Breast epithelium (tissue), 3 donors: ENCODE data around the gene SPRY1.

Experiments
- POLR2A ChIP-seq: fragments of 450-650 bp; IDR thresholded peaks from one replicate; pipeline ENCODE4 v1.6.1; 2016; ENCODE audit warnings: antibody characterized with exemption, mild to moderate bottlenecking, moderate library complexity
- POLR2AphosphoS5 ChIP-seq, 3 donors: sonication (generic); formaldehyde crosslinking; IDR thresholded peaks; one replicate each; pipeline ENCODE4 v1.6.1; 2017; ENCODE audit warnings: antibody characterized with exemption in 3 of 3
- TF ChIP-seq, protein P1 (sequence below), 3 donors: fragments of 450-650 bp; IDR thresholded peaks; one replicate each; pipeline ENCODE4 v1.5.1; 2016 to 2017; ENCODE audit warnings: antibody characterized with exemption in 3 of 3, mild to moderate bottlenecking in 3 of 3, moderate library complexity in 3 of 3

DNA sequence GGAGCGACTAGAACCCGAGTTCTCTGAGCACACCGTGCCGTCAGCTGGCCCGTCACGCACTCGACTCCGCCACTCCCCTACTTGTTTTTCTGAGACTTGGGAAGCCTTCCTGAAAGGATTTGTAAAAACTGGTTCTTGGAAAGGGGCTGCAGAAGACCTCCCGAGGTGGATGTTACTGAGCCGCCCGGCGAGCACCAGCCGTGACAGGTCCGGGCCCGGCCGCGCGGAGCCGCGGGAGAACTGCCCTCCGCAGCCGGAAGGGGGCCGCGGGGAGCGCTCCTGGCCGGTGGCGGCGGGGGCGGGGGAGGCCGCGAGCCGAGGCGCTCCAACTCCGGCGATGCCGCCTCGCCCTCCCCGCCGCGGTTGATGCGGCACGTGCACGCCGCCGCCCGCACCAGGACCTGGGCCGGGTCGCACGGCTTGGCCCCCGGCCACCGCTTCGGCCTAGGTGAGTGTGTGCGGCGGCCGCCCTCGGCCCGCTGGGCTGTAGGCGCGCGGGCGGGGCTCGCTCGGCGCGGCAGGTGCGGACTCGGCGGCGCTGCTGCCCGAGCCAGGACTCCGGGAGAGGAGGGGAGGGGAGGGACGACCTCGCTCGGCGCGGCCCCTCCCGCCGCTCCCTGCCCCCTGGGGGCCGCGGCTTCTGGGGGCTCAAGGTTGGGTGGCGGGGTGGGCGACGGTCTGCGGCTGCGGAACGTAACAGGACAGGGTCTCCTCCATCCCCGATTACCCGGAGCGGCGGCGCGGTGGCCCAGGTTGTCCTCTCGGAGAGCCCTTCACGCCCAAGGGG is 1.7 kb downstream of the SPRY1 start:
- TF ChIP-seq POLR2A (no peak), POLR2AphosphoS5 (IDR thresholded peaks at IDR 0.05) (peak in 2 of 3 donors; percentile 14 to 34)
- TF ChIP-seq, protein P1, sequence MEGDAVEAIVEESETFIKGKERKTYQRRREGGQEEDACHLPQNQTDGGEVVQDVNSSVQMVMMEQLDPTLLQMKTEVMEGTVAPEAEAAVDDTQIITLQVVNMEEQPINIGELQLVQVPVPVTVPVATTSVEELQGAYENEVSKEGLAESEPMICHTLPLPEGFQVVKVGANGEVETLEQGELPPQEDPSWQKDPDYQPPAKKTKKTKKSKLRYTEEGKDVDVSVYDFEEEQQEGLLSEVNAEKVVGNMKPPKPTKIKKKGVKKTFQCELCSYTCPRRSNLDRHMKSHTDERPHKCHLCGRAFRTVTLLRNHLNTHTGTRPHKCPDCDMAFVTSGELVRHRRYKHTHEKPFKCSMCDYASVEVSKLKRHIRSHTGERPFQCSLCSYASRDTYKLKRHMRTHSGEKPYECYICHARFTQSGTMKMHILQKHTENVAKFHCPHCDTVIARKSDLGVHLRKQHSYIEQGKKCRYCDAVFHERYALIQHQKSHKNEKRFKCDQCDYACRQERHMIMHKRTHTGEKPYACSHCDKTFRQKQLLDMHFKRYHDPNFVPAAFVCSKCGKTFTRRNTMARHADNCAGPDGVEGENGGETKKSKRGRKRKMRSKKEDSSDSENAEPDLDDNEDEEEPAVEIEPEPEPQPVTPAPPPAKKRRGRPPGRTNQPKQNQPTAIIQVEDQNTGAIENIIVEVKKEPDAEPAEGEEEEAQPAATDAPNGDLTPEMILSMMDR (IDR thresholded peaks at IDR 0.05) = peak in 1 of 3 donors; percentile 59
